CD4-positive, alpha-beta T cell (primary cell): ENCODE data around the gene TMEM235. TPM values are rescaled to one million over a fixed set of nuclear protein-coding genes. Genes with fewer than 3 reads are reported as not detected.
A peak's percentile ranks its signal among the peaks of the same experiment; 100 is the strongest.

Source experiments
- ATAC-seq: fragments of 200-7000 bp; cut with Tn5 transposase; one replicate; pipeline ENCODE4 v1.10.0; 2022; ENCODE audit warnings: mild to moderate bottlenecking; ENCODE audit not compliant: poor library complexity
- CTCF ChIA-PET: fragments of 350-600 bp; sonication (Branson Sonifier 250); formaldehyde crosslinking; loops from one replicate; lab custom pipeline; 2021; ENCODE audit warnings: antibody characterized with exemption, inconsistent platforms; lab: Charles Lee
- POLR2A ChIA-PET: fragments of 350-600 bp; sonication (Branson Sonifier 250); formaldehyde crosslinking; loops from one replicate; lab custom pipeline; 2021; ENCODE audit warnings: antibody characterized with exemption, inconsistent platforms; lab: Charles Lee
- DNase-seq, 14 experiments: peaks; one replicate each; pipeline ENCODE4 v3.0.0-alpha.2; 2013 to 2020; ENCODE audit warnings: mixed read lengths in 2 of 14
- H3K27ac ChIP-seq, 2 donors: one replicate each; pipeline versions ENCODE4 v1.5.1 to v1.7.0; 2013; ENCODE audit warnings: low read length in 2 of 2, low read depth in 1 of 2, mild to moderate bottlenecking in 1 of 2
- H3K27me3 ChIP-seq, 2 experiments: 1 replicate in 1 of 2; 2 replicates in 1 of 2; pipeline versions ENCODE4 v1.6.1 to v1.7.0; 2013; ENCODE audit warnings: low read length in 2 of 2, control low read depth in 1 of 2, mild to moderate bottlenecking in 1 of 2, moderate library complexity in 1 of 2; ENCODE audit not compliant: insufficient read depth in 2 of 2, control insufficient read depth in 1 of 2
- H3K36me3 ChIP-seq: one replicate; pipeline ENCODE4 v1.6.1; 2013; ENCODE audit warnings: low read length, control low read depth; ENCODE audit not compliant: insufficient read depth
- H3K4me1 ChIP-seq: one replicate; pipeline ENCODE4 v1.6.1; 2013; ENCODE audit warnings: low read length, control low read depth; ENCODE audit not compliant: insufficient read depth
- H3K4me3 ChIP-seq: one replicate; pipeline ENCODE4 v1.5.1; 2013; ENCODE audit warnings: mild to moderate bottlenecking, low read length, moderate library complexity
- H3K9me3 ChIP-seq, 2 experiments: 1 replicate in 1 of 2; 2 replicates in 1 of 2; pipeline versions ENCODE4 v1.6.1 to v1.7.0; 2013; ENCODE audit warnings: low read length in 2 of 2, mild to moderate bottlenecking in 2 of 2, control low read depth in 1 of 2, moderate library complexity in 1 of 2; ENCODE audit not compliant: control insufficient read depth in 1 of 2, insufficient read depth in 1 of 2
- H3K27ac Mint-ChIP-seq: one replicate; pipeline ENCODE4 v1.8.0; 2020; ENCODE audit warnings: mixed read lengths
- H3K27me3 Mint-ChIP-seq: one replicate; pipeline ENCODE4 v1.8.0; 2021; ENCODE audit warnings: mixed read lengths
- H3K36me3 Mint-ChIP-seq: one replicate; pipeline ENCODE4 v1.8.0; 2021; ENCODE audit warnings: low read depth, mixed read lengths
- H3K4me1 Mint-ChIP-seq: one replicate; pipeline ENCODE4 v1.8.0; 2021; ENCODE audit warnings: low read depth, mixed read lengths
- H3K4me3 Mint-ChIP-seq: one replicate; pipeline ENCODE4 v1.8.0; 2020; ENCODE audit warnings: mild to moderate bottlenecking, mixed read lengths
- H3K9me3 Mint-ChIP-seq: one replicate; pipeline ENCODE4 v1.8.0; 2020; ENCODE audit warnings: mixed read lengths
- CTCF ChIP-seq: fragments of 200-600 bp; IDR thresholded peaks from one replicate; pipeline ENCODE4 v1.8.0; 2022; ENCODE audit warnings: antibody characterized with exemption, mild to moderate bottlenecking
- intact Hi-C, 2 experiments: fragments of 100-400 bp; cut with DNase I in 1 of 2; cut with micrococcal nuclease in 1 of 2; formaldehyde crosslinking; loops; one replicate each; pipeline versions ENCODE4 v1.15.1 to v1.9.0; 2023 to 2025; cut with DNase I, micrococcal nuclease
- total RNA-seq, 174 experiments: library from RNA in 2 of 174; stranded (reverse) in 2 of 174; gene quantifications; one replicate each; pipeline ENCODE4 v1.2.3 and lab custom pipeline; 2021 to 2026

Gene TMEM235
- total RNA-seq, 2 experiments from 2014 or later = not detected

- no peak overlapping the region for H3K4me3 Mint-ChIP-seq
- H3K36me3 ChIP-seq = no peaks in the 10 kb centered on the region
- no peaks in the 10 kb centered on the region for H3K9me3 ChIP-seq
- peaks cover 45% of the 10 kb centered on the region for H3K4me1 Mint-ChIP-seq
- peak overlapping the region; percentile 47 to 56 for H3K27ac ChIP-seq
- intact Hi-C loops = no loop called here
- H3K27me3 Mint-ChIP-seq = no peaks in the 10 kb centered on the region
- peak overlapping the region; percentile 98 for H3K27ac Mint-ChIP-seq
- ChIA-PET POLR2A (interaction anchor here (0.6 to 2.8 kb wide), 5 partner anchors 9 to 148 kb away, joined by 3 to 20 read pairs (median 8); no protein-coding TSS in a partner anchor), CTCF (interaction anchor here (1.9 kb wide), 1 partner anchor 12 kb away, joined by 12 read pairs; no protein-coding TSS in a partner anchor)
- H3K9me3 Mint-ChIP-seq = no peaks in the 10 kb centered on the region
- no peaks in the 10 kb centered on the region for H3K27me3 ChIP-seq
- TF ChIP-seq CTCF = no peak
- DNase-seq (no peak), ATAC-seq (no peak)
- H3K4me1 ChIP-seq = peaks cover 54% of the 10 kb centered on the region
- no peak overlapping the region for H3K4me3 ChIP-seq
- H3K36me3 Mint-ChIP-seq = no peaks in the 10 kb centered on the region
Observed at GRCh38 chr17:78263736-78264340, 32.4 kb downstream of the TMEM235 start.

- Mint-ChIP-seq H3K27me3 (no peaks in the 10 kb centered on the region), H3K4me3 (no peak overlapping the region), H3K9me3 (no peaks in the 10 kb centered on the region), H3K36me3 (no peaks in the 10 kb centered on the region), H3K27ac (peak overlapping the region; percentile 88), H3K4me1 (peaks cover 40% of the 10 kb centered on the region)
- CTCF ChIA-PET = interaction anchor here (0.7 kb wide), 1 partner anchor 188 kb away, joined by 3 read pairs; no protein-coding TSS in a partner anchor
- Histone ChIP-seq H3K9me3 (no peaks in the 10 kb centered on the region), H3K4me1 (peaks cover 50% of the 10 kb centered on the region), H3K4me3 (no peak overlapping the region), H3K36me3 (no peaks in the 10 kb centered on the region), H3K27me3 (no peaks in the 10 kb centered on the region), H3K27ac (no peak overlapping the region)
- intact Hi-C loops = no loop called here
- POLR2A ChIA-PET = interaction anchor here (0.6 kb wide), 1 partner anchor 148 kb away, joined by 3 read pairs; no protein-coding TSS in a partner anchor
- DNase-seq (no peak), ATAC-seq (no peak)
- no peak for TF ChIP-seq CTCF
Observed at GRCh38 chr17:78264590-78264989, 33.2 kb downstream of the TMEM235 start.

- H3K27me3 ChIP-seq = no peaks in the 10 kb centered on the region
- peaks cover 50% of the 10 kb centered on the region for H3K4me1 ChIP-seq
- TF ChIP-seq CTCF = no peak
- H3K4me3 Mint-ChIP-seq = no peak overlapping the region
- ATAC-seq (no peak), DNase-seq (no peak)
- peak overlapping the region; percentile 88 for H3K27ac Mint-ChIP-seq
- intact Hi-C loops = no loop called here
- no peaks in the 10 kb centered on the region for H3K9me3 Mint-ChIP-seq
- POLR2A ChIA-PET = no interaction called here
- CTCF ChIA-PET = interaction anchor here (0.7 kb wide), 1 partner anchor 188 kb away, joined by 3 read pairs; no protein-coding TSS in a partner anchor
- H3K4me3 ChIP-seq = no peak overlapping the region
- H3K36me3 ChIP-seq = no peaks in the 10 kb centered on the region
- no peaks in the 10 kb centered on the region for H3K9me3 ChIP-seq
- H3K36me3 Mint-ChIP-seq = no peaks in the 10 kb centered on the region
- H3K27ac ChIP-seq = no peak overlapping the region
- H3K4me1 Mint-ChIP-seq = peaks cover 36% of the 10 kb centered on the region
- H3K27me3 Mint-ChIP-seq = no peaks in the 10 kb centered on the region
Observed at GRCh38 chr17:78265121-78265520, 33.7 kb downstream of the TMEM235 start.
